ENCODE data around the gene RFC3.

DNA sequence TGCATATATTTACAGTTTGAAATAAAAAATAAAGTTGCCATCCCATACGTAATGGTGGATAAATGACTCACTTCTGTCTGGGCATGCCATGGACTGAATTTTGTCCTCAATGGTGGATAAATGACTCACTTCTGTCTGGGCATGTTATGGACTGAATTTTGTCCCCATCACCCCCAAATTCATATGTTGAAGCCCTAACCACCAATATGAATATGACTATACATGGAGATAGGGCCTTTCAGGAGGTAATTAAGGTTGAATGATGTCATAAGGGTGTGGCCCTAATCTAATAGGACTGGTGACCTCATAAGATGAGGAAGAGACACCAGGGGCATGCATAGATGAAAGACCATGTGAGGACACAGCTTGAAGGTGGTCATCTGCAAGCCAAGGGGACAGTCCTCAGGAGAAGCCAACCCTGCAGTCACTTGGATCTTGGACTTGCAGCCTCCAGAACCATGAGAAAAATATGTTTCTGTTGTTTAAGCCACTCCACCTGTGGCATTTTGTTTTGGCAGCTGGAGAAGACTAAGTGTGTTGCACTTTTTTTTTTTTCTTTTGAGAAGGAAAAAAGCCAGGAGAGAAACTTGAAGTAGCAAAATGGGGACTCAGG is 41.8 kb downstream of the RFC3 start:
- TF ChIP-seq CTCF (conservative IDR thresholded peaks at IDR 0.05 in 1 of 2, IDR thresholded peaks at IDR 0.05 in 1 of 2; ENCODE audit: low read depth in 1 of 2, low read length in 2 of 2) = no peak
- no peak for TF ChIP-seq EZH2 (IDR thresholded peaks at IDR 0.05; ENCODE audit: low read length, missing control alignments)

Data from fibroblast of lung (primary cell).